ENCODE data around the gene TMEM131L.
"Not testable (repeated sequence)": the region's sequence is repeated elsewhere in the genome, so short reads cannot be mapped to it uniquely, and the experiment has no call there.

GRCh38 chr4:153471071-153471697 is 5.0 kb downstream of the TMEM131L start:
- not testable (repeated sequence) for TF ChIP-seq CTCF (optimal IDR thresholded peaks at IDR 0.05 in 1 of 3, IDR thresholded peaks at IDR 0.05 in 1 of 3, conservative IDR thresholded peaks at IDR 0.05 in 1 of 3; ENCODE audit: extremely low read depth in 1 of 3, insufficient read depth in 2 of 3, low read length in 3 of 3); EZH2 (IDR thresholded peaks at IDR 0.05; ENCODE audit: low read length)

Measured in keratinocyte (primary cell).